ENCODE measurements around the gene PILRB. TPM values are rescaled to one million over a fixed set of nuclear protein-coding genes. Genes with fewer than 3 reads are reported as not detected.

Gene PILRB
- total and polyA plus RNA-seq, 9 of the 15 experiments (the other 6 are each of a cell fraction or from before 2014, with no cell fraction given): 6.2 to 94.6 (median 37.0) TPM

GRCh38 chr7:100369105-100369504 is 11.2 kb downstream of the PILRB start (continued):
- TF ChIP-seq ZBTB12 (CRISPR knock-in tag; IDR thresholded peaks at IDR 0.05) (no peak), ERF (CRISPR knock-in tag; IDR thresholded peaks at IDR 0.05) (no peak), POLR2B (IDR thresholded peaks at IDR 0.05; ENCODE audit: low read depth, partially characterized antibody) (peak; percentile 37), PML (IDR thresholded peaks at IDR 0.05; ENCODE audit: low read length) (no peak), KLF10 (CRISPR knock-in tag; IDR thresholded peaks at IDR 0.05) (no peak), CC2D1A (IDR thresholded peaks at IDR 0.05) (no peak), CEBPZ (IDR thresholded peaks at IDR 0.05; ENCODE audit: borderline replicate concordance, low read depth, low read length) (no peak), FOXA3 (CRISPR knock-in tag; conservative IDR thresholded peaks at IDR 0.05 in 1 of 2, IDR thresholded peaks at IDR 0.05 in 1 of 2) (no peak), BCOR (IDR thresholded peaks at IDR 0.05) (no peak), HMG20B (CRISPR knock-in tag; IDR thresholded peaks at IDR 0.05) (no peak), ZEB2 (IDR thresholded peaks at IDR 0.05) (no peak), HDGF (IDR thresholded peaks at IDR 0.05) (no peak), LCOR (CRISPR knock-in tag; IDR thresholded peaks at IDR 0.05) (no peak), ZNF324 (CRISPR knock-in tag; IDR thresholded peaks at IDR 0.05) (no peak), HINFP (tag; conservative IDR thresholded peaks at IDR 0.05; ENCODE audit: low read depth) (no peak), FOXM1 (IDR thresholded peaks at IDR 0.05; ENCODE audit: low read depth) (no peak), FOXM1 (CRISPR knock-in tag; IDR thresholded peaks at IDR 0.05; ENCODE audit: low read depth) (no peak), NFIC (IDR thresholded peaks at IDR 0.05) (no peak), POLR3A (IDR thresholded peaks at IDR 0.05; ENCODE audit: borderline replicate concordance, extremely low read depth, insufficient read depth, insufficient read length) (no peak), MCM3 (IDR thresholded peaks at IDR 0.05) (no peak), TFAP4 (CRISPR knock-in tag; IDR thresholded peaks at IDR 0.05; ENCODE audit: borderline replicate concordance) (peak; percentile 18; the same call in 1 of the 2 replicates), YBX1 (IDR thresholded peaks at IDR 0.05) (no peak), SMARCB1 (IDR thresholded peaks at IDR 0.05; ENCODE audit: insufficient read length, low read depth) (no peak), ZKSCAN3 (CRISPR knock-in tag; IDR thresholded peaks at IDR 0.05) (no peak), MXD1 (CRISPR knock-in tag; IDR thresholded peaks at IDR 0.05; ENCODE audit: borderline replicate concordance, poor library complexity, severe bottlenecking) (no peak)
